Vagina (tissue), 2 donors: ENCODE data around the gene SH2D6.

ENCODE experiments used
- CTCF ChIP-seq, 3 experiments: fragments of 450-650 bp in 2 of 3; fragments of 200-600 bp in 1 of 3; sonication (generic) in 1 of 3; IDR thresholded peaks; one replicate each; pipeline ENCODE4 v1.5.1; 2017 to 2019; ENCODE audit warnings: antibody characterized with exemption in 3 of 3, mild to moderate bottlenecking in 2 of 3, moderate library complexity in 2 of 3
- POLR2A ChIP-seq, 2 donors: fragments of 450-650 bp; IDR thresholded peaks; one replicate each; pipeline ENCODE4 v1.6.1; 2017; ENCODE audit warnings: antibody characterized with exemption in 2 of 2, mild to moderate bottlenecking in 2 of 2, moderate library complexity in 2 of 2
- POLR2AphosphoS5 ChIP-seq, 2 donors: sonication (generic); formaldehyde crosslinking; IDR thresholded peaks; one replicate each; pipeline ENCODE4 v1.9.0; 2017; ENCODE audit warnings: antibody characterized with exemption in 2 of 2, mild to moderate bottlenecking in 2 of 2, low read depth in 1 of 2; ENCODE audit not compliant: insufficient read depth in 1 of 2

DNA sequence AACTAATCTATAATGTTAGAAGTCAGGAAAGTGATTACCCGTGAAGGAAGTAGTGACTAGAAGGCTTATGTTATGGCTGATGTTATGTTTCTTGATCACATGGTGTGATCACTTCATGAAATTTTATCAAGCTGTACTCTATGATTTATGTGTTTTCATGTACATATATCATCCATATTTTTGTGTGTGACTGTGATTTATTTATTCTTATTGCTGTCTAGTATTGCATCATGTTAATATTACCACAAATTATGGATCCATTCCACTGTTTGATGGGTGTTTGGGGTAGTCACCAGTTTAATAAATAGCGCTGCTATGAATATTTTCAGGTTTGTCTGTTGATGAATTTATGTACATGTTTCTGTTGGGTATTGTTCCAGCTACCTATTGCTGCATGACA lies 59.4 kb downstream of the SH2D6 start:
- TF ChIP-seq CTCF (IDR thresholded peaks at IDR 0.05): no peak
- no peak for TF ChIP-seq POLR2A (IDR thresholded peaks at IDR 0.05)
- TF ChIP-seq POLR2AphosphoS5 (IDR thresholded peaks at IDR 0.05; ENCODE audit: insufficient read depth in 1 of 2, low read depth in 1 of 2): no peak
